GM19395 (cell line): Measurements from ENCODE around the gene LIMCH1.
"Not testable (repeated sequence)": the region's sequence is repeated elsewhere in the genome, so short reads cannot be mapped to it uniquely, and the experiment has no call there.

Source experiments
- ATAC-seq: cut with Tn5 transposase; IDR thresholded peaks from one replicate; pipeline ENCODE4 v1.9.1; 2021; ENCODE audit warnings: mild to moderate bottlenecking, moderate library complexity; ENCODE audit not compliant: unreplicated experiment

Gene LIMCH1

DNA sequence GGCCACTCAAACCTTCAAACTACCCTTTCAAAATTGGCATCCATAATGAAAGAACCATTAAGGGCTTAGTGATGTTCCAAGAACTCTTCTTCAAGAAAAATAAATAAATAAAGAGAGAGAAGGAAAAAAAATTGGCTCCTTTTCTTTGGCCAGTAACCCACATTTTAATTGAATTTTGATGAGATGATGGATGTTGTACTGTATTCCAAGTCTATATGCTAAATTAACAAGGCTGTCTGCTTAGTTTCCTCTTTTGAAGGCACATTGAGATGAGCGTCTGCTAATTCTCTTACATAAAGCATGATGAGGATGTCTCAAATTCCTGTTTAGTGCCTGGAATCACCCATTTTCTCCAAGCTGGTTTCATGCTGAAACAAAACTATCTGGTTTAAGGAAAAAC lies 177.2 kb downstream of the LIMCH1 start:
- no peak for ATAC-seq

DNA sequence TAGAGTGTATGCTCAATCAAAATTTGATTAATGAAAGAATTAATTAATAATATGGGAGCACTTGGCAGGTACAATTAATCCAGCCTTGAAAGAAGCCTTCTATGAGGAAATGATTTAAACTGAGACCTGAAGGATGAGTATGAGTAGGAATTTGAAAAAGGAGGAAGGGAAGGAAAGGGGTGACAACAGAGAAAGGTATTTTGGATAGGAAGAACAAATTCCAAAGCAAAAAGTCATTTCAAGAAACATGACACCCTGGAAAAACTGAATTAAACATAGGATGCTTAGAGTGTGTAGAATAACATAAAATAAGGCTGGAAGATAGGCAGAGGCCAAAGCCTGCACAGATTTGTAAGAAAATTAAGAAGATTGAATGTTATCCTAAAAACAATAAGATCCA lies 180.9 kb downstream of the LIMCH1 start:
- ATAC-seq: no peak

DNA sequence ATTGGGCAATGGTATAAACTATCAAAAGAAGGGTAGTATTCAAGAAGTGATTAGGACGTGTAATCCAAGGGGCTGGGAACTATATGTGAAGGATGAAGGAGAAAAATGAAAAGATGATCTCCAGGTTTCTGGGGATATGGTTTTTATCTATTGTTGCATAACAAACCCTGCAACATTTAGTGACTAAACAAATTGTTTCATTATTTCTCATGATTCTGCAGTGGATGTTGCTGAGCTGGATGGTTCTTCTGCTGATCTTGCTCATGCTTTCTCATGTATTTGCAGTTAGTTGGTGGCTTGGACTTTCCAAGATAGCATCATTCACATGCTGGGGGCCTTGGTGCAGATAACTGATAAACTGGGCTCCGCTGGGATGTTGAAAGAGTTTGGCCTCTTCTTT lies 181.5 kb downstream of the LIMCH1 start:
- ATAC-seq: no peak

DNA sequence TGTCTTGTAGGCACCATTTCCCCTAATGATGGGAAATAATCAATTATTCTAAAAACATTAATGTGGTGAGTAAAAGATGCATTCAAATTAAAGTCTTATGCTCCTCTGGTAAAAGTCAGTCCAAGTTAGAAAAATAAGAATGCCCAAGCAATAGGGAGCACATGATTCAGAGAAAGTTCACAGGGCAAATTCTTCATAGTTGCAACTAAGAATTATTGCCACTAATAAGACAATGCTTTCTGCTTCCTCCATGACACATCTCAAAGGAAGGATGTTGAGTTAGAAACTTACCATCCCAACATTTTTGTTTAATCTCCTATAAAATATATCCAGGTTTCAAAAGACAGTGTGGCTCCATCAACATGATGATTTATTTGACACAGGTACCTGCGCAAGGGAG lies 184.2 kb downstream of the LIMCH1 start:
- no peak for ATAC-seq

DNA sequence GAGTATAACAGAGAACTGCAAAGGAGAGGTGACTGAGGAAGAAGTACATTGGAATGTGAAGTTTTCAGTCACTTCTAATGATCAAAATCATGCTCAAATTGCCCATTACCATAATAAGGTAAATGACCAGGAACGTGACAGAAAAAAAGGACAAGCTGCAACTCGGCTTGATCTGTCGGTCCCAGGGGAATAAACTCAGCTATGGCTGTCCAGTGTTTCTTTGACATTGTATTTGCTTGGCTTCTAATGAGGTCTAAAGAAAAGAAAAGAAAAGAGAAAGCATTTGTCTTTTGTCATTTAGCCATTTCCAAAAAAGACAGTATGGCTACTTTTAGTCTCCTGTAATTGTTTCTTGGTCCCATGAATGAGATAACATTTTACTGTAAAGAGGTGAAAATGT lies 185.3 kb downstream of the LIMCH1 start:
- no peak for ATAC-seq

DNA sequence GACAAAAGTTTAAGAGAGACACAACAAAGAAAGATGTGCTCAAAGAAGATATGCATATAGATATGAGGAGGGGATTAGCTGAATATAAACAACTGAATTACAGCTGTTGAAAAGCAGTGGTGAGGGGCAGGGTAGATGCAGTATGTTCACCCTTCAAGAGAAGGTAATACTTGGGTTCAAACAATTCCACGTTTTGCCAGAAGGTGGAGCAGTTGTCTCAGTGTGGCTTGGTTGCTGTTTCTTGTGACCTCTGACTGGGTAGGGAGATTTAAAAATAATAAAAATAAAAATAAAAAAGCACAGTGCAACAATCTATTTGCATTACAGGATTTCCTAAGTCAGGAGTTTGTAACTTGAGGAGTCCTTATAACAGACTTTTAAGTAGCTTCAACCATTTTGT lies 187.3 kb downstream of the LIMCH1 start:
- ATAC-seq: no peak

DNA sequence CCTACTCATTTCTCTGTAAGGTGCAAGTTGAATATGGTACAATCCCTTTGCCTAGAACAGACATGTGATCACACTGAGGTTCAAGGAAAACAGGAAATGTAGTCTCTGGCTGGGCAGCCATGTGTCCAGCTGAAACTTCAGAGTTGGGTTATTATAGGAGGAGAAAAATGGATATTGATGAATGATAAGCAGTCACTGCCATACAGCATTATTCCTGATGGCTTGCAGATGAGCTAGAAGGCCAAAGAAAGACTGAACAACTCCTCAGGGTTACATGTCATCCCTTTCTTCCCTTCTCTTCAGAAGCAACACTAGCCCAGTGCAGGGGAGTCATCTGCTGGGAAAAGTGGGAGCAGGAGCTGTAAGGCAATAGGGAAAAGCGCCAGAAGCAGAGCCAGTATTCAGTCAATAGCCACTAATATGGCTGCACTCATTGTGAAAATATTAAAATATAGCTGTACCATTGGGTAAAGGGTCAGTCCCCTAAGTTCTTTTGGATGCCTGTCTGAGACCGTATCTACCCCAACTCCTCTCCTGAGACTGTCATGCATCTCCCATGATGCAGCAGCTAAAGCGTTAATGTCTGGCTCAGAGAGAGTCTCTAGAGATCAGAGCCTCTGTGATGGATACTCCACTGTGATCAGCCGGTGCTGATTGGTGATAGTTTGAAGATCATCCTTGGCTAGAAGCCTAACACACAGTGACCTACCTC lies 190.1 kb downstream of the LIMCH1 start:
- no peak for ATAC-seq

DNA sequence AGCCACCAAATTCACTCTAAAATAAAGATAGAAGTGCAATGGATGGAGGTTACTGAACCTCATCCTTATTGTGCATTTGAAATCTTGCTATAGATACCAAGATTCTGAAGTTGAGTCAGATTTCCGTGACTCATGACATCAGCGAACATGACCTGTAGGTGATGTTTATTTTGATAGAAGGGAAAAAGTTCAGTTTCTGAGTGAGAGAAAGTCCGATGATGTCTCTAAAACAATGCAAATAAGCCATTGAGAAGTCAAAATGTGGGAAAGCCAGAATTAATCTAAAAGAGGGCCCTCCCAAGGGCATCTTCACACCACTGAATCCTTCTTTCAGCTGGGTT lies 190.6 kb downstream of the LIMCH1 start:
- no peak for ATAC-seq

DNA sequence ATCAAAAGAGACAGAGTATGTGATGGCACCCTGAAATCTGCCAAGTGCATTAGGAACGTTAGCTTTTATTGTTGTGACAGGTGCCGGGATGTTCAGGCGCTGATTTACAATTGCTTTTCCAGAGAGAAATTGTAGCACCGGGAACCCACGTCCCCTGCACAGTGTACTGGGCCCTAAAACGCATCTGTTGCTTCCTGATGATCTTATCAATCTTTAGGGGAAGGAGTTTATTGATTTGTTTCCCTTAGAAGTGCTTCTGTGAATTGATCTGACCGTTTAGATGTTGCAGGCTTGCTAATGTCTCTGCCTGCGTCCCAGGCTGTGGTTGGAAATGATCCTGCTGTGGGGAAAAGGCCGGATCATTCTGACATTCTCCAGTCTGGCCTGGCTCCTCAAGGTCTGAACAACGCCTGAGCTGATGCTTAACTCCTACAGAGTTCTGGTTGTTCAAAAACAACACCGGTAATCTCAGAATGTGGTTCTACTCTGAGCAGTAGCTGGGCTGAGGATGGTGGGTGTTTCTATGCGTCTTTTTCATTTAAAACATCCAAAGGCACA lies 193.7 kb downstream of the LIMCH1 start:
- no peak for ATAC-seq

DNA sequence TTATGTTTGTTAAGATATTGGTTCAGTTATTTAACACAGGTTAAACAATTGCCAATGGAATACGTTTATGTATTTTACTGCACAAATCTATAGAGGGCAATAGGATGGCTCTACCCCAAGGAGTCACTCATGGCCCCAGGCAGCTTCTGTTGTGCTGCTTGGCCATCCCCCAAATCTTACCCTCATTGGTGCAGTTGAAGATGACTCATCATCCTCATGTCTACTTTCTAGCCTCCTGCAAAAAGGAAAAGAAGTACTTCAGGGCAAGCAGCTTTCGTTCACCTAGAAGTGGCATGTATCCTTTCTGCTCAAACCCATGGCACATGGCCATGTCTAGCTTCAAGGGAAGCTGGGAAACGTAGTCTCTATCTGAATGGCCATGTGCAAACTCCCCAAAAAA lies 196.4 kb downstream of the LIMCH1 start:
- no peak for ATAC-seq

DNA sequence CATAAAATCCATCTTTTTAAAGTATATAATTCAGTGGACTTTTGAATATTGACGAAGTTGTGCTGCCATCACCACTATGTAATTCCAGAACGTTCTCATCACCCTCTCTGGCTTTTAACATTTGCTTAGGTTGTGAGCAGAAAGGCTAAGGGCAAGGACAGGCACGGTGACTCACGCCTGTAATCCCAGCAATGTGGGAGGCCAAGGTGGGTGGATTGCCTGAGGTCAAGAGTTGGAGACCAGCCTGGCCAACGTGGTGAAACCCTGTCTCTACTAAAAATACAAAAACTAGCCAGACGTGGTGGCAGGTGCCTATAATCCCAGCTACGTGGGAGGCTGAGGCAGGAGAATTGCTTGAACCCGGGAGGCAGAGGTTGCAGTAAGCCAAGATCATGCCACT lies 199.5 kb downstream of the LIMCH1 start:
- ATAC-seq: not testable (repeated sequence)

DNA sequence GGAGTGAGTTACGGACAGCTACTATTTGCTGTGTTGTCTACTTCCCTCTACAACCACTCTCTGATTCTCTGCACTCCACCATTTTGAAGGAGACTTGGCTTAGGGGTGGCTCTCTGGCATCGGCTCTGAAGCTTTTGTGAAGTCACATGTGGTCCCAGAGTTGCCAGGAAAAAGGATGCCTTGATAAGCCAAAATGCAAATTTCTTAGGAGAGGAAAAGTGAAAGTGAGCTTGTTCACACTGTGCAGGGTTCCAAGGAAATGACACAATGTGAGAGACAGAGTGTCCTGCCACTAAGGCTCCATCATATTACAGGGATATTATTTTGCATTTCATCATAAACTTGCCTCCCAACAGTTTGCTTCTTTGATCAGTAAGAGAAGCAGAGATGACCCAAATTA lies 203.4 kb downstream of the LIMCH1 start:
- no peak for ATAC-seq

DNA sequence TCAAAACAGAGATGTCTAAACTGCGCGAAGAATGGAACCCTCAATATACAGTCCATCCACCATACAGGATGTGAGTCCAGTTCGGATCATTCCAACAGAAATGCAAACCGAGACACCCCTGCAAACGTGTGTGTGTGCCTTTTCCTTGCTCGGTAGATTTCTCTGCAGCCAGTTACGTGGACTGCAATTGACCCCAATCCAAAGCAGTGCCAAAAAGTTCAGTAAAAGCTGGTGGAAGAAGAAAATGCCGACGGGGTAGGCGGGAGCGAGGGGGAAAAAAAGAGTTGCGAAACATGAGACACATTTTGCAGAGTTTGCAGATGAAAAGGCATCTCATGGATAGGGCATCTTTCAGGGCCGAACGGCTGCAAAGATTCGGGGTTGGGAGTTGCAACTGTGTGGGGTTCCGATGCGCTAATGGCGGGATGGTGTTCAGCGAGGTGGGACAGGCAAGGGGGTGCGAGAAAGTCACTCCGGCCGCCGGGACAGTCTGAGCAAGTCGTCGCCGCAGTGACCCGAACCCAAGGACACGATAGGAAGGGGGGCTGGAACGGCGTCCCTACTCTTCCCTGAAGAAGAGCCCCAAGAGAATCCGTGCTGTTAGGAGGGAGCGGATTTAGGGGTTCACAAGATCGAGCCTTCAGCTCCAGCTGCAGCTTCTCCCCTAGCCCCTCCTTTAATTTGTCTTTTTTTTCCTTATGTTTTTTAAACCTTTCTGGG lies 206.8 kb downstream of the LIMCH1 start:
- no peak for ATAC-seq

DNA sequence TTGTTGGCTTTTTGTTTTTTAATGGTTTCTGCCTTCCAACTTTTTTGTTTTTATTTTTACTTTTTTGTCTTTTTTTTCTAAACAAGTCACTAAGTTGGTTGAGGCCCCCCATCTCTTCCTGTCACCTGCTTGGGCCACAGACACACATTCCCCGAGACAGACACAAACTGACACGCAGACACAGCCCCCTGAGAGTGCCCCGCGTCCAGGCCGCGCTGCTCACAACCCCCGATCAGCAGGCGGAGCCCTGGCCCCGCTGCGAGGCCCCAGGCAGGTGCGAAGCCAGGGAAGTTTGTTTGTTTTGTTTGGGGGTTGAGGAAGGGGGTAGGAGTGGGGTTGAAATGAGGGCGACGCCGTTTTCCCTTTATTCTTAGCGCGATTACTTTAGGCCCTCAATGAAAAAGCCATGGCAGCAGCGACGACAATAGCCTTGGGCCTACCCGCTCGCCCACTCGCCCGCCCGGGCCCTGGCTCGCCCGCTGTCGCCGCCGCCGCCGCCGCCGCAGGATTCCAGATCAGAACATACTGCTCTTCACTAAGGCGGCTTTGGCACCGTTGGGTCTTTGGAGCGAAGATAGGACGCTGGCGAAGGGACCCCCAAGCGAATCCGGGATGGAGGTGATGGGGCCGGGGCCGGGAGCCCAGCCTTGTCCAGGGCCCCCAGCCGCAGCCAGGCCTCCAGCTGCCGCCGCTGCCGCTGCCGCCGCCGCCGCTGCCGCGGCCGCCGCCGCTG lies 207.5 kb downstream of the LIMCH1 start:
- no peak for ATAC-seq

DNA sequence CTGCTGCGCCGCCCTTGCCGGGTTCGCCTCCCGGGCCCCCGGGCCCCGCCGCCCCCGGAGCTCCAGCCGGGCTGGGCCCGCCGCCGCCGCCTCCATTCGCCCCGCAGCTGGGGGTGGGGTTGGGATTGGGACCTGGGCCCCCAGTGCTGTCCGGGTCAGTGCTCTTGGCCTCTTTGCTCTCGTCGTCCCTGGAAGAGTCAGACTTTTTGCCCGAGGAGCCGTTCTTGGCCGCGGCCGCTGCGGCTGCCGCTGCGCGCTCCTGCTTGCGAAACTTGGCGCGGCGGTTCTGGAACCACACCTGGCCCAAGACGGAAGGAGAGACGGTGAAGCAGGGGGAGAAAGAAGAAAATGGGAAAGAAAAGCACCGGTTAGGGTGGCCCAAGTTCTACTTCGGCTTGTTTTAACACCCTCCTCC lies 208.1 kb downstream of the LIMCH1 start:
- no peak for ATAC-seq

DNA sequence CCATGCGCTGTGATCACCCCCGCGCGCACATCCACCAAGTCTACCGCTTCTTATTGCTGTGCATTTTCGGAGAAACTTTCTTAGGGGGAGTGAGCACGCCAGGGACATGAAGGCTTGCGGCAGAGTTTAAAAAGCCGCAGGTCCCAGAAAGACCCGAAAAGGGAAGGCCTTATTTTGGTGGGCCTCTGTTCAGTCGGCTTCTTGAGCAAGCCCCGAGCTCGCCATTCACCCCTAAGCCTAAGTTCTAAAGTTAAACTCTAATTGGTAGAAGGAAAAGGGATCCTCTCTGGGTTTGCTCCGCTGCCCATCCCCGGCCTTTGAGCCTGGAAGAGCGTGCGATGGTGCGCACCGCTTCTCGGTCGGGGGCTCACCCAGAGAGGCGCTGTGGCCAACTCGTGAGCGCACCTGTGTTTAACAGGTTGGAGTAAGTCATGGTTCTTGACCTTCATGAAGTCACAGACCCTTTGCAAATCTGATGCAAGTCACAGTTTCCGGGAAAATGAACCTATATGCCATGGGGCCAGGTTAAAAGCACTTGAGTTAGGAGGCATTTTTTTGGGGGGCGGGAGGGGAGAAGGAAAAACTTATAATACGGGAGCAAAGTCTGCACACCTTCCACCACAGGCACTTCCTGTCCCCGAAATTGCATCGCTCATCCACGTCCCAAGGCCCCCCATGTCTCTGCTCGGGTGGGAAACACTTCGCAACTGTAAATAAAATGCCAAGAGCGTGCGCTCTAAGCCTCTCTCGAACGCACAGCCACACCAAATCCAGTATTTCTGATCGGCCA lies 208.7 kb downstream of the LIMCH1 start:
- no peak for ATAC-seq

DNA sequence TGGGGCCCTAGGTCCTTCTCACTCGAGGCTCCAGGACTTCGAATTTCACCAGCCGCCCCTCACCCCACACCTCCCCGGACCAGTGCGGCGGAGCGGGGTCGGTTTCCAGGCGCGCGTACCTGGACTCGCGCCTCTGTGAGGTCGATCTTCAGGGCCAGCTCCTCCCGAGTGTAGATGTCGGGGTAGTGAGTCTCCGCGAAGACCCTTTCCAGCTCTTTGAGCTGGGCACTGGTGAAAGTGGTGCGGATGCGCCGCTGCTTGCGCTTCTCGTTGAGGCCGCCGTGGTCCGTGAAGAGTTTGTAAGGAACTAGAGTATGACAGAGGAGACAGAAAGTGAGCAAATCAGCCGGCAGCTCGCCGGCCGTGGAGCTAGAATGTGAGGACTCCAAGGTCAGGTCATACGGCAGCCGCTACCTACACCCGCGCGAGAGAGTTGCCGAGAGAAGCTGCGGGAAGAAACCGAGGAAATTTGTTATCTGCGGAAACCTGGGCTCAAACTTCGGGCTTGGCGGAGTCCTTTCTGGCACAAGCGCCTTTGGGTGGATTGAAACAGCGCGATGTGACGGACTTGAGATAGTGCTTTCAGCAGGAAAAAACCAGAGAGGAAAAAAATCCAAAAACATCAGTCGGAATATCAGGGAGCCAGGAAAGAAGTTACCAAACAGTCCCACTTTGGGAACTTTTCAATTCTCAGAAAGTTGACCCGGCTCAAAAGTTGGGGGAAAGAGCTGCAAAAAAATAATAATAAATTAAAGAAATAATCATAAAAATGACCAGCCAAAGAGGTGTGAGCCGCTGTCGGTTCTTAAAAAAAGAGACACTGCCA lies 209.5 kb downstream of the LIMCH1 start:
- ATAC-seq: no peak

DNA sequence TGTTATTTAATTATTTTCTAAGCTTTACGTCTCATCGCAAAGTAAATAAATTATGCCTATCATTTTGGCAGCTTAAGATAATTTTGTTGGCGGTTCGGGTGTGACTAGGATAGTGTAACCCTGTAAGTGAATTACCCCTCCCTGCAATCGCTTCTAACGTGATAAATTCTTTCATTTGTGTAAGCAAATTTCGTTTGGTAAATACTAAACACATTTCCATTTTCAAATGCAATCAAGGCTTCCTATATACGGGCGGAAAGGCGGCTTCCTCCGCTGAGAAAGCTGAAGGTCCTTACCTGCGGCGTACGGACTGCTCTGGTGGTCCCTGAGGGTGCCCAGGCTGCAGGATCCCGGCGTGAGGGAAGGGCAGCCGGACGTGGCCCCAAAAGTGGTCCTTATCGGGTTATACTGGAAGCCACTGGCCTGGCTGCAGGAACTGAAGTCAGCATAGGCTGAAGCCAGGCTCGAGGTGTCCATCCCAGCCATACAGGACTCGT lies 210.2 kb downstream of the LIMCH1 start:
- ATAC-seq: no peak

DNA sequence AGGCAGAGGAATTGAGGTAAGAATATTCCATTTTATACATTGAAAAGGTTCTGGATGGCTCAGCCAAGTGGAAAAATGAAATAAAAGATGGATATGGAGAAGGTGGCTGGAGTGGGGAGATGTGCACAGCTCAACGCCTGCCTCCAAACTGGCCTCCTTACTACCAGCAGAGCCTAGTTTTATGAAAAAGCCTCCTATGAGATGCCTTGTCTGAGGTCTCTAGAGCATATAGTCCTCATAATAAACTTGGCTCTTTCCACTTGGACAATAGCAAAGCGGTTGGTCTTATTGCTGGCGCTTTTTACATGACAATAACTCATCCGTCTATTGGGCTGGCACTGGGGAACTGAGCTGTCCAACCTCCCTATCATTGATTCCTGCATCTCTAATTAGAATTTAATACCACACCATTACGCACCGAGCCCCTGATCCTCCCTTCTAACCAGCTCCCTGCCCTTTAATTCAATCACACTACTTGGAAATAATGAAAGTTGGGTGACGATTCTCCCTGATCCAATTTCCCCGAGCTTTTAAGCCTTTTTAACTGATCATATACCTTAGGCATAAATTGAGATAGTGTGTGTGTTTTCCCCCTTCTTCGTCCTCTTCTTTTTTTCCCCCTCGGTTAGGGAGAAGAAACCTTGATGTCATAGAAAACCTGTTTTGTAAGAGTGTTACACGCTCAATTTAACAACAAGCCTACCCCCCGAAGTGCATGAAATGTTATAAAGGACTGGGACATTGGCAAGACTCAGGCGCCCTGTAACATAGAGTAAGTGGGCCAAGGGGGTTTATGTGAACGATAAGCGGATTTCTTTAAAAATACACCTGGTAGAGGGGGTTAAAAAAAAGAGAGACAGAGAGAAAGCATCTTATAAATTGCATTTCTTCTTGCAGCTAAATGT lies 210.9 kb downstream of the LIMCH1 start, which contains the start of gene PHOX2B:
TSS of gene PHOX2B (minus strand) at position 155 of the 905 bp plus-strand sequence. CDS start at position 40, 115 bp downstream.
- ATAC-seq: no peak
